Neural progenitor cell (in vitro differentiated cells): ENCODE data around the gene ZNF341. TPM values are rescaled to one million over a fixed set of nuclear protein-coding genes. Genes with fewer than 3 reads are reported as not detected.

ENCODE experiments used
- DNase-seq: peaks from one replicate; pipeline ENCODE4 v3.0.0-alpha.2; 2016; ENCODE audit warnings: low spot score
- H2AFZ ChIP-seq: fragments of 200-600 bp; sonication (generic); replicated peaks from 2 replicates; pipeline ENCODE4 v1.6.1; 2016; ENCODE audit warnings: antibody characterized with exemption
- H3F3A ChIP-seq: fragments of 200-600 bp; sonication (generic); 2 replicates; pipeline ENCODE4 v1.6.1; 2016; ENCODE audit warnings: antibody characterized with exemption, low read depth
- H3K27ac ChIP-seq: fragments of 200-600 bp; sonication (generic); 2 replicates; pipeline ENCODE4 v1.5.1; 2016; ENCODE audit warnings: mild to moderate bottlenecking
- H3K27me3 ChIP-seq: fragments of 200-600 bp; sonication (generic); 2 replicates; pipeline ENCODE4 v1.6.1; 2016; ENCODE audit warnings: mild to moderate bottlenecking, moderate library complexity
- H3K36me3 ChIP-seq: fragments of 200-600 bp; sonication (generic); 2 replicates; pipeline ENCODE4 v1.5.1; 2016
- H3K4me1 ChIP-seq: fragments of 200-600 bp; sonication (generic); 2 replicates; pipeline ENCODE4 v1.6.1; 2016; ENCODE audit warnings: mixed run types
- H3K4me2 ChIP-seq: fragments of 200-600 bp; sonication (generic); 2 replicates; pipeline ENCODE4 v1.6.1; 2016
- H3K4me3 ChIP-seq: fragments of 200-600 bp; sonication (generic); 2 replicates; pipeline ENCODE4 v1.5.1; 2016
- H3K79me2 ChIP-seq: fragments of 200-600 bp; sonication (generic); 2 replicates; pipeline ENCODE4 v1.6.1; 2016; ENCODE audit warnings: low read depth
- H3K9ac ChIP-seq: fragments of 200-600 bp; sonication (generic); 2 replicates; pipeline ENCODE4 v1.6.1; 2016
- H3K9me3 ChIP-seq: fragments of 200-600 bp; sonication (generic); 2 replicates; pipeline ENCODE4 v1.5.1; 2016; ENCODE audit warnings: low read depth
- H4K20me1 ChIP-seq: fragments of 200-600 bp; sonication (generic); 2 replicates; pipeline ENCODE4 v1.6.1; 2016; ENCODE audit warnings: low read depth
- H3K27ac Mint-ChIP-seq: 3 replicates; pipeline ENCODE4 v1.8.0; 2021; ENCODE audit warnings: mixed read lengths
- H3K27me3 Mint-ChIP-seq: 2 replicates; pipeline ENCODE4 v1.8.0; 2022; ENCODE audit warnings: low read depth, mild to moderate bottlenecking, inconsistent platforms, moderate library complexity, mixed read lengths; ENCODE audit not compliant: insufficient read depth
- H3K36me3 Mint-ChIP-seq: 3 replicates; pipeline ENCODE4 v1.8.0; 2021; ENCODE audit warnings: mixed read lengths
- H3K4me1 Mint-ChIP-seq: 3 replicates; pipeline ENCODE4 v1.8.0; 2021; ENCODE audit warnings: mixed read lengths
- H3K4me3 Mint-ChIP-seq: 3 replicates; pipeline ENCODE4 v1.8.0; 2021; ENCODE audit warnings: mild to moderate bottlenecking, moderate library complexity, mixed read lengths
- H3K9me3 Mint-ChIP-seq: 3 replicates; pipeline ENCODE4 v1.8.0; 2020; ENCODE audit warnings: mixed read lengths
- CTCF ChIP-seq: fragments of 200-600 bp; sonication (generic); IDR thresholded peaks from 2 replicates; pipeline ENCODE4 v1.5.1; 2017; ENCODE audit warnings: antibody characterized with exemption, mild to moderate bottlenecking
- EZH2 ChIP-seq: fragments of 200-600 bp; sonication (generic); IDR thresholded peaks from 2 replicates; pipeline ENCODE4 v1.6.1; 2017; ENCODE audit warnings: antibody characterized with exemption, mild to moderate bottlenecking, moderate library complexity
- EZH2phosphoT487 ChIP-seq: fragments of 200-600 bp; sonication (generic); IDR thresholded peaks from 2 replicates; pipeline ENCODE4 v1.6.1; 2017; ENCODE audit warnings: antibody characterized with exemption
- total RNA-seq: library from RNA; depleted of rRNA; stranded (reverse); fragments of >200 nt; gene quantifications from 2 replicates; pipeline ENCODE4 v1.2.3, GENCODE V29; 2015; ENCODE audit warnings: low replicate concordance

The ZNF341 gene
- total RNA-seq, 1 donor from 2014 or later = 0.82 TPM

GRCh38 chr20:33709905-33710541 is 21.8 kb upstream of the ZNF341 start:
- no peak for DNase-seq
- no peak overlapping the region for H3K4me2 ChIP-seq
- no peaks in the 10 kb centered on the region for H3K9me3 Mint-ChIP-seq

GRCh38 chr20:33710681-33711445 is 20.9 kb upstream of the ZNF341 start:
- Histone ChIP-seq H4K20me1 (no peaks in the 10 kb centered on the region), H3K9me3 (no peaks in the 10 kb centered on the region), H3K4me2 (no peak overlapping the region), H3F3A (no peaks in the 10 kb centered on the region), H3K27ac (no peak overlapping the region), H2AFZ (no peak overlapping the region), H3K9ac (no peak overlapping the region), H3K79me2 (no peaks in the 10 kb centered on the region), H3K27me3 (no peaks in the 10 kb centered on the region), H3K36me3 (no peaks in the 10 kb centered on the region), H3K4me1 (no peaks in the 10 kb centered on the region), H3K4me3 (no peak overlapping the region)
- Mint-ChIP-seq H3K4me1 (peaks cover 6% of the 10 kb centered on the region), H3K4me3 (no peak overlapping the region), H3K27me3 (peaks cover 2% of the 10 kb centered on the region), H3K27ac (no peak overlapping the region), H3K9me3 (no peaks in the 10 kb centered on the region), H3K36me3 (no peaks in the 10 kb centered on the region)
- TF ChIP-seq EZH2phosphoT487 = no peak
- TF ChIP-seq EZH2 = no peak
- TF ChIP-seq CTCF = no peak
- no peak for DNase-seq

More at GRCh38 chr20:33709905-33710541, 21.8 kb upstream of the ZNF341 start:
- Histone ChIP-seq H3K4me3 (no peak overlapping the region), H3K9ac (no peak overlapping the region), H3K36me3 (no peaks in the 10 kb centered on the region), H3K79me2 (no peaks in the 10 kb centered on the region), H3K27me3 (no peaks in the 10 kb centered on the region), H3K27ac (no peak overlapping the region), H4K20me1 (no peaks in the 10 kb centered on the region), H2AFZ (no peak overlapping the region), H3K4me1 (no peaks in the 10 kb centered on the region), H3F3A (no peaks in the 10 kb centered on the region), H3K9me3 (no peaks in the 10 kb centered on the region)
- Mint-ChIP-seq H3K36me3 (no peaks in the 10 kb centered on the region), H3K27ac (no peak overlapping the region), H3K4me1 (peaks cover 6% of the 10 kb centered on the region), H3K4me3 (no peak overlapping the region), H3K27me3 (peaks cover 4% of the 10 kb centered on the region)
- TF ChIP-seq EZH2phosphoT487 (no peak), EZH2 (no peak), CTCF (no peak)

GRCh38 chr20:33711446-33711738 is 20.4 kb upstream of the ZNF341 start:
- TF ChIP-seq EZH2 (no peak), CTCF (no peak)
- Histone ChIP-seq H4K20me1 (no peaks in the 10 kb centered on the region), H3K27me3 (no peaks in the 10 kb centered on the region), H3K4me1 (no peaks in the 10 kb centered on the region), H3K27ac (no peak overlapping the region), H2AFZ (no peak overlapping the region), H3F3A (no peaks in the 10 kb centered on the region), H3K9me3 (no peaks in the 10 kb centered on the region), H3K4me2 (no peak overlapping the region), H3K36me3 (no peaks in the 10 kb centered on the region), H3K9ac (no peak overlapping the region), H3K79me2 (no peaks in the 10 kb centered on the region), H3K4me3 (no peak overlapping the region)
- Mint-ChIP-seq H3K4me1 (peaks cover 6% of the 10 kb centered on the region), H3K4me3 (no peak overlapping the region), H3K27me3 (peaks cover 2% of the 10 kb centered on the region), H3K27ac (no peak overlapping the region), H3K9me3 (no peaks in the 10 kb centered on the region), H3K36me3 (no peaks in the 10 kb centered on the region)
- no peak for DNase-seq
